GM21717 (cell line): ENCODE results near the gene SELENOO.
"Not testable (repeated sequence)": the region's sequence is repeated elsewhere in the genome, so short reads cannot be mapped to it uniquely, and the experiment has no call there.

Experiments
- ATAC-seq: cut with Tn5 transposase; IDR thresholded peaks from one replicate; pipeline ENCODE4 v1.9.1; 2021; ENCODE audit warnings: mild to moderate bottlenecking, moderate library complexity; ENCODE audit not compliant: unreplicated experiment

SELENOO gene

DNA sequence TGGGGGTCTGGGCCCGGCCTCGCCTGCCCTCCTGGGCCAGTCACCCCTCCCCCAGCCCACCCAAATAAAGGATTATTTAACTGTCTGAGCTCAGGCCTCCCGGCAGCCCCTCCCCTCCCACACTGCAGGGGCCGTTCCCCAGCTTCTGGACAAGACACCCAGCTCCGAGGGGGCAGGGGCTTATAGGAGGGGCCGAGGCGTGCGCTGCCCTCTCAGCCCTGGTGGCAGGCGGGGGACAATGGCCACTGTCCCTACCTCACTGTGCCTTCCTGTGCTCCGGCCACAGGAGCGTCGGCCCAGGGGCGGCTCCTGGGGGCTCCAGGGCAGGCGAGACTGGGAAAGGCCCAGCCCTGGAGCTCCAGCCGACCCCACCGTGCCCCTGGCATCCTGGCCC is 2.2 kb upstream of the SELENOO start:
- no peak for ATAC-seq

DNA sequence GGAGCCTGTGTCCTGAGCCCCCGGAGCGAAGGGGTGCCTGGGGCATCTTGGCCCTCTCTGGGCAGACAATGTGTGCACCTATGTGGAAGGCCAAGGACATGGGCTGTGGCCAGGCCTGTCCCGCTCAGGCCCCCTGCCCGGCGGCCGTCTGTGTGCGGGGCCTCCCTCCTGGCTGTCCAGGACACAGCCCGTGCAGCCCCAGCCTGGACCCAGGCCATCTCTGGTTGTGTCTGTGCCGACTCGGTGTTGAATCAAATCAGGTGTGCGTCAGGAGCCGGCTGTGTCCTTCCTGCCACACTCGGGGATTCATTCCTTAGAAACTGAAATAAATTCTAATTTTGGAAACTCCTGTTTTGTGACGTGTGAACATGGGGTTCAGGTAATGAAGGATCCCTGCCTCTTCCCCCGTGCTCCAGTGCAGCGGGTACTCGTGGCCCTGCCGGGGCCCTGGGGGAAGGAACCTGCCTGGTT is 1.5 kb upstream of the SELENOO start:
- no peak for ATAC-seq

DNA sequence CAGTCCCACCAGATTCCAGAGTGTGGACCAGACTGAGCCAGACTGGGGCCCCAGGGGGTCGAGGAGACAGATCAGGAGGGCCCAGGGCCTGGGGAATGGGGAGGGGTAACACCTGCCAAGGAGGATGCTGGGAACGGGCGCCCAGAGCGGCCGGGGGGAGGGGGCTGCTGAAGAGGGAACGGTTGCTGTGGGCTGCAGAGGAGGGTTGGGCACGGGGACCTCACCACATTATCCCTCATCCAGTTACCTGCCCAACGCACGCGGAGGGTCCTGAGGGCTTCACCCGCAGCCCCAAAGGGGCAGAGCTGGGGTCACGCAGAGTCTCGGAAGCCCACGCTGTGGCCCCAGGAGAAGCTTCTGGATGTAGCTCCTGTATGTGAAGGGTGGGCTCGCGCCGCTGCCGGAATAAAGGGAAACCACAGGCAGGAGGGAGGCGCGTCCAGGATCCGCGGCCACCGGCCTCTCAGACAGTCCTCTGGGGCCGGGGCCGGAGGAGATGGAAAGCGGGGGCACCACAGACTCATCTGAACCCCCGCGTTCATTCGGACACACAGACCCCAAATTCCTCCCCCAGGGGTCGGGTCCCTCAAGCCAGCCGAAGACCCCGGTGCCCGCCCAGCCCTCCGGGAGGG is 866 bp upstream of the SELENOO start:
- no peak for ATAC-seq

DNA sequence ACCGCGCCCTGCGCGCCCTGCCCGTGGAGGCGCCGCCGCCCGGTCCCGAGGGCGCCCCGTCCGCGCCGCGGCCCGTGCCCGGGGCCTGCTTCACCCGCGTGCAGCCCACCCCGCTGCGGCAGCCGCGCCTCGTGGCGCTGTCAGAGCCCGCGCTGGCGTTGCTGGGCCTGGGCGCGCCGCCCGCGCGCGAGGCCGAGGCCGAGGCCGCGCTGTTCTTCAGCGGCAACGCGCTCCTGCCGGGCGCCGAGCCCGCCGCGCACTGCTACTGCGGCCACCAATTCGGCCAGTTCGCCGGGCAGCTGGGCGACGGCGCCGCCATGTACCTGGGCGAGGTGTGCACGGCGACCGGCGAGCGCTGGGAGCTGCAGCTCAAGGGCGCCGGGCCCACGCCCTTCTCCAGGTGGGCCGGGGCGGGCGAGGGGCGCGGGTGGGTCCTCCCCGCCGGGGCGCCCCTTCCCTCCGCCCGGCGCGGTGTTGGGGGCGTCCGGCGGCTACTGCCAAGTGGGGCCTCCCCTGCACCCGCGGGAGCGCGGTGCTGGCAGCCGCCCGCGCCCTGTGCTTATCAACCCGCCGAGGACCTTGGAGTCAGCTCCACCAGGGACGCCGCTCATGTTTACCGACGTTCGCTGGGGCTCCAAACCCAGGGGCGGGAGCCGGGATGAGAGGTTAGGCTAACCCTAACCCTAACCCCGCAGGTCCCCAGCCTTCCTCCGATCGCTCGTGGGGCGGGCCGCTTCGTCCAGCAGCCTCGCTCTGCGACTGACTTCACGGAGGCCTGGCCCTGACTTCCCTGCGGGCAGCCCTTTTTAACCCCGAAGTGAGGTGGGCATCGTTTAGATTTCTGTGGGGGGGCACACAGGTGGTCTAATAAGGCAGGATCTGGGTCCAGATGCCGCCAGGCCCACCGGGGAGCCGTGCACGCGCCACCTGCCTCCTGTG is 649 bp downstream of the SELENOO start:
- peak; percentile 3 for ATAC-seq

DNA sequence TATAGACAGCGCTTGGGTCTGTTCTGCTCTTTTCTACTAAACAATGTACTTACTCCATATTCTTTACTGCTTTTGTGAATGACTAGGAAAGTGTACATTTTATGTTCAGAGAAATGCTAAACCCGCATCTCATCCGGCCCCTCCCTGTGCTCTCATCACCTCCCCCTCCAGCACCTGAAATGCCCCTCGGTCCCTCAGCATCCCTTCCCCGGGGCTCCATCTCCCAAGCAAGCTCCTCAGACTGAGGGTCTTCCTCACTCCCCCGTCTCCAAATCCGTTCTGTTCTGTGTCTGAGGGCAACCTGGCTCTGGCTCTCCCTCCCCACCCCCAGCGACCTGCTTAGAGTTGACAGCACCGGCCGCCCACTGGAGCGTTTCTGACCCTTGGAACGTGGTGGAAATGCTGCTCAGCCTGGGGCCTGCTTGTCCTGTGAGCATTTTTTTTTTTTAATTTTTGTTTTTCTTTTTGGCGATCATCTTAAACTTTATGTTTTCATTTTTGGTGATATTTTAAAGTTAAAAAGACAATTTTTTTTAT is 1.4 kb downstream of the SELENOO start:
- ATAC-seq: no peak

DNA sequence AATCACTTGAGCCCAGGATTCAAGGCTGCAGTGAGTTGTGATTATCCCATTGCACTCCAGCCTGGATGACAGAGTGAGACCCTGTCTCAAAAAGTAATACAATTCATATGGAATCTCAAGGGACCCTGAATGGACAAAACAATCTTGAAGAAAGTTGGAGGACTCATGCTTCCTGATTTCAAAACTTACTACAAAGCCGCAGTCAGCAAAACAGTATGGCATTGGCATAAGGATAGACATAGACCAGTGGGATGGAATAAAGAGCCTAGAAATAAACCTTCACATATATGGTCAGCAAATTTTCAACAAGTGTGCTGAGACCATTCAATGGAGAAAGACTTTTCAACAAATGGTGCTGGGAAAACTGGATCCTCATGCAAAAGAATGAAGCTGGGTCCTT is 2.5 kb downstream of the SELENOO start:
- no peak for ATAC-seq

DNA sequence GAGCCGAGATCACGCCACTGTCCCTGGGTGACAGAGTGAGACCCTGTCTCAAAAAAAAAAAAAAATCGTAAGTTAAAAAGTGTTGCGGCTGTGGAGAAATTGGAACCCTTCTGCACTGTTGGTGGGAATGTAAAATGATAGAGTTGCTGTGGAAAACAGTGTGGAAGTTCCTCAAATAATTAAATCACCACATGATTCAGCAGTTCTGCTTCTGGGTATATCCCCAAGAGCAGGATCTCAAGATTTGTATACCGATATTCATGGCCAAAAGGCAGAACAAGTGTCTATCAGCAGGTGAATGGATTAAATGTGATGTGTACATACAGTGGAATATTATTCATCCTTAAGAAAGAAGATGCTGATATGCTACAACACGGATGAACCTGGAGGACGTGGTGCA is 3.8 kb downstream of the SELENOO start:
- no peak for ATAC-seq

DNA sequence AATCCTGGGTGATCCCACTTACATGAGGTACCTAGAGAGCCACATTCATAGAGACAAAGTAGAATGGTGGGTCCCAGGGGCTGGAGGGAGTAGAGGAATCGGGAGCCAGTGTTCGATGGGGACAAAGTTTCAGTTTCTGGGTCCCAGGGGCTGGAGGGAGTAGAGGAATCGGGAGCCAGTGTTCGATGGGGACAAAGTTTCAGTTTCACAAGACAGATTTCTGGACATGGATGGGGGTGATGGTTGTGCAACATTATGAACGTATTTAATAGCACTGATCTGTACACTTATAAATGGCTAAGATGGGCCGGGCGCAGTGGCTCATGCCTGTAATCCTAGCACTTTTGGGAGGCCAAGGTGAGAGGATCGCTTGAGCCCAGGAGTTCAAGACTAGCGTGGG is 4.2 kb downstream of the SELENOO start:
- ATAC-seq: not testable (repeated sequence)

DNA sequence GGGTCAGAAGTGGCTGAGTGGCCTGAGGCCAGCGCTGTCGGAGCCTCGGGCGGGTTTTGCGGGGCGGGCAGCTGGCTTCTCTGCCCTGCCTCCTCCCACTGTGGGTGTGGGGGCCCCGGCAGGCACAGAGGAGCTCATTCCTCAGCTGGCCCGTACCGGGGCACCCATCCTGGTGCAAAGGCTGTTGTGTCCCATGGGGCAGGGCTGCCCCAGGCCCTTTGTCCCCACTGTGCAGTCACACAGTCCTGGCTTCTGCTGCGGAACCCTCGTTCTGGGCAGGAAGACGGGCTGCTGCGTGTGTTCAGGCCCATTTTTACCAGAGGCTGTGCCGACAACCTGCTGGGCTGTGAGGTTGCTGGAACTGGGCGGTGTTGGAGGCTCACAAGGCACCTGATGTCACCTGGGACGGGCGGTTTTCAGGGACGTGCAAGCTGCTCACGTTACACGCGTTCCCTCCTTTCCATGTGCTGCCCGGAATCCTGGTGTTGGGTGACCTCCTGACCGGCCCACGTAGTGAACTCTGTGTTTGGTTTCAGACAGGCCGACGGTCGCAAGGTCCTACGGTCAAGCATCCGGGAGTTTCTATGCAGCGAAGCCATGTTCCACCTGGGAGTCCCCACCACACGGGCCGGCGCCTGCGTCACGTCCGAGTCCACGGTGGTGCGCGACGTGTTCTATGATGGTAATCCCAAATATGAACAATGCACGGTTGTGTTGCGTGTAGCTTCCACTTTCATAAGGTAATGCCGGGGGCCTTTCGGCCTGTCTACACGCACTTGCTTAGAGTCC is 5.2 kb downstream of the SELENOO start:
- no peak for ATAC-seq

DNA sequence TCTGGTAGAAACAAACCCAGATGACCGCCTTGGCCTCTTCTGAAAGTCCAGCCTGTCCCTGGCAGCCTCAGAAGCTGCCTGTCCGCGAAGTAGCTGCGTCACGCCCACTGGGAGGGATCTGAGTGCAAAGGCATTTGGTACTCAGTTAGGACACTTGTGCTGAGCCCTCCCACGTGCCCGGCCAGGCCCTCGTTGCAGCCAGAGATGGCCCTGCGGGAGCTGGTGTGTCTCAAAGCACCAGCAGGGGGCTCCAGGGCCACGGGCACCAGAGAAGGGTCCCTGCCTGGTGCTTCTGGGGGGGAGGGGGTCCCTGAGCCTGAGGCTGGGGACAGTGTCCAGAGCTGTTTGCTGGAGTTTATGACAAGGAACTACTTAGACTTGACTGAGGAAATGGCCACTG is 5.8 kb downstream of the SELENOO start:
- ATAC-seq: no peak

DNA sequence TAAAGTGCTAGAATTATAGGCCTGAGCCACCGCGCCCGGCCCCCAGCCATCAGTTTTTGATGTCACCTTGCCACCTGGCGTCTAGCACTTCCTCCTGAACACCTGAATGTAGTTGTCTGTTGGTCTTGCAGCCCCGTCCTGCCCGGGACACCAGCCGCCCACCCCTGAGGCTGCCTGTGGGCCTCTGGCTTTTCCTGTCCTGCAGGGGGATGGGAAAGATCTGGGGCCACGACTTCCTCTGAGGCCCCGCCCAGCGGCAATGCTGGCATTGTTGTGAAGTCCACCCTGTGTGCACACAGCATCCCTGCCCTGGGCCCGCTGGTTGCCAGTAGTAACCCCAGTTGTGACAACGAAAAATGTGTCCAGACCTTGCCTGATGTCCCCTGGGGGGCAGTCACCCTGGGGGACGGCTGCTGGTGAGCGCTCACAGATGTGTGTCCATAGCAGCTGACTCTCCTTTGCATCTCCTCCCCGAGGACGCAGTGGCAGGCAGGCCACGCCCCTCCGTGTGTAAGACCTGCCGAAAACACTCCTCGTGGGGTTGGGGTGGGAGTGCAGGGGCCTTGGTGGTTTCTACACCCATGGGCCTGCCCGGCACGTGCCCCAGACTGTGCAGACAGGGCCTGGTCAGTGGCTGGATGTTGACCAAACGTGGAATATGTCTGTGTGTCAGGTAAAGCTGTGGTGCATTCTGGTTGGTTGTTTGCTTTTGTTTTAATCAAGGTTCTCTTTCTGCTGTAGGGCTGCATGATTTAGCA is 6.8 kb downstream of the SELENOO start:
- ATAC-seq: no peak

DNA sequence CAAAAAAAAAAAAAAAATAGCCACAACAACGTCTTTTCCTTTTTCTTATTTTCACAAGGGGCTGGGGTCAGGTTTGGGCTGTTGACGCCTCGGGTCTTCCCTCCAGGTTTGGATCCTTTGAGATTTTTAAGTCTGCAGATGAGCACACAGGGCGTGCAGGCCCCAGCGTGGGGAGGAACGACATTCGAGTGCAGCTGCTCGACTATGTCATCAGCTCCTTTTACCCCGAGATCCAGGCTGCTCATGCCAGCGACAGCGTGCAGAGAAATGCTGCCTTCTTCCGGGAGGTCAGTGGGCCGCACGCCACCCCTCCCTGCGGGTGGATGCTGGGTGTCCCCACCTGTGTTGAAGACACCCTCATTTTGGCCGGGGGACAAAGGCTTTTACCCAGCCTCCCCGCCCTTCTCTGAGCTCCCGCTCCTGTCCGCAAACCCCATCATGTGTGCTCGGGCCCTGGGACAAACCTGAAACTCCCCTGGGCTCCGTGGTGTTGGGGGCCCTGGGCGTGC is 7.7 kb downstream of the SELENOO start:
- no peak for ATAC-seq

DNA sequence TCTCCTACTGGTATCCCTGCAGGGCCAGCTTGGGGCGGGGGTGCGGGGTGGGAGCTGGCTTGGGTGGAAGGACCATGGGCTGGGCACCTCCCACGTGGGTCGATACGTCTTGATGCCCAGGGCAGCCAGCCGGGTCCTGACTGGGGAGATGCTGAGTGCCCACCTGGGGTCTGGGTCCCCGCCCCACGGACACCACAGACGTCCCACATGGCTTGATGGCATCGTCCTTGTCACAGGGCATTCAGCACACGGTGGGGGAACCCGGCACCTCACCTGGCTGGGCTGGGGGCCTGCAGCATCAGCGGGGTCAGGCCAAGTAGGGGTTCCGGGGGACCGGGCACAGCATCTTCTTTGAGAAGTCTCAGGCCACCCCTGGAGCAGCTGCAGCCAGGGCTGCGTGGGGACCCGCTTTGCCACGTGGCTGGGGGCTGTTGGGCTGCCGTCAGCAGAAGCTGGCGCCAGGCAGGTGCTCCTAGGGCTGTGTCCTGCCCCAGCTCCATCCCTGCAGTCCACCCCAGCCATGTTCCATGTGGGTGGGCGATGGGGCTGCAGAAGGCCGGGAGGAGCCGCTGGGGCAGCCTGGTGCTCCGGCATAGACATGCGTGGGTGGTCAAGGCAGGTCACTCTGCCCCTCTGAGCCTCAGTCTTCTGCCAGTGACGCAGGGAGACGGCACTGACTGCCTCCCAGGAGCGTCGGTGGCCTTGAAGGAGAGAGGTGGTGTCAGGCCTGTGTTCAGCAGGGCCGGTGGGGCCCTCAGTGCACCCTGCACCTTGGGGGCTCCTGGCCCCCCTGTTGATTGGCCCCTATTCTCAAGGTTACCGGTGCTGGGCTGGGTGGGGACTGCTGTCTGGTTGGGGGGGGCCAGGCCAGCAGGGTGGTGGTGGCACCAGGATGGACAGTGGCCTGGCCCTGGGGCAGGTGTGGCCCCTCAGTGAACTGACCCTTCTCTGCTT is 8.4 kb downstream of the SELENOO start:
- ATAC-seq: no peak

DNA sequence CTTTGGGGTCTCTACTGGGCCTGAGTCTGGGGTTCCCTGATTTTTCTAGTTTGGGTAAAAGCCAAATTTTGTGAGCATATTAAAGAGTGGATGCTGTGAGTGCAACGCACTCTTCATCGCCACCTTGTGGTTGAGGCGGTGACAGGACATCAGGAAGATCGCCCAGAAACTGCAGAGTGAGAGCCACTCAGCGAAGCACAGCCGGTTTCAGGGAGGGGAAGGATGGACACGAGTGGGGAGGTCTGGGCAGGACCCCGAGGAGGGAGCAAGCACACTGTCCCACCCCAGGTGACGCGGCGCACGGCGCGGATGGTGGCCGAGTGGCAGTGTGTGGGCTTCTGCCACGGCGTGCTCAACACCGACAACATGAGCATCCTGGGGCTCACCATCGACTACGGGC is 9.1 kb downstream of the SELENOO start:
- ATAC-seq: no peak

DNA sequence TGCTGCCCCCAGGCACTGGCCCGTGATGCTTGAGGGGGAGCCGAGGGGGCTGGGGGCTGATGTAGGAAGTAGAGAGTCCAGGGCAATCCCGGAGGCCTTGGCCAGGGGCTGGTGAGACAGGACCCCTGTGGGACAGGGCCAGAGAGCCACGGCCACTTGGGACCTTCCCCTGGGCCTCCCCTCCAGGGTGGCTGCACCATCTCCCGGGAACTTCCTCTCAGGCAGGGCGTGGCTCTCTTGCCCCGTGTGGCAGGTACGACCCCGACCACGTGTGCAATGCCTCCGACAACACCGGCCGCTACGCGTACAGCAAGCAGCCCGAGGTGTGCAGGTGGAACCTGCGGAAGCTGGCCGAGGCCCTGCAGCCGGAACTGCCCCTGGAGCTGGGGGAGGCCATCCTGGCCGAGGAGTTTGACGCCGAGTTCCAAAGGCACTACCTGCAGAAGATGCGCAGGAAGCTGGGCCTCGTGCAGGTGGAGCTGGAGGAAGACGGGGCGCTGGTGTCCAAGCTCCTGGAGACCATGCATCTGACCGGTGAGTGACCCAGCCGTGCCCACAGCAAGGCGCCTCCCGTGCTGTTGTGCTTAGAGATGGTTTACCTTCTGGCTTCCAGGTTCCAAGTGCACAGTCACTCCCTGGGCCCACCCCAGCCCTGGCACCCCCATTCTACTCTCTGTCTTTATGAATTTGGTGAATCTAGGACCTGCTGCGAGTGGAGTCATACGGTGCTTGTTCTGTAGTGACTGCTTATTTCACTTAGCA is 9.7 kb downstream of the SELENOO start:
- ATAC-seq: no peak

DNA sequence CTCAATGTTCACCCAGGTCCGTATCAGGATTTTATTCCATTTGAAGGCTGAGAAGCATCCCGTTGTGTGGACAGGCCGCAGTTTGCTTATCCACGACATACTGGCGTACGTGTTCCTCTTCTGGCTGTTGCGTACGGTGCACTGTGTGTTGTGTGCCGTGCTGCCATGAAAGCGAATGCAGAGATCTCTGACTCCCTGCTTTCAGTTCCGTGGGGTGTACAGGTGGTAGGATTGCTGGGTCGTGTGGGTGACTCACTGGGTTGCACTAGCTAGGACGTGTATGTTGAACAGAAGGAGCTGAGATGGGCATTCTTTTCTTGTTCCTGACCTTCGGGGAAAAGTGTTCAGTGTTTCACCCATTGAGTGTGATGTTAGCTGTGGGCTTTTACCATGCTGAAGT is 10.3 kb downstream of the SELENOO start:
- no peak for ATAC-seq

DNA sequence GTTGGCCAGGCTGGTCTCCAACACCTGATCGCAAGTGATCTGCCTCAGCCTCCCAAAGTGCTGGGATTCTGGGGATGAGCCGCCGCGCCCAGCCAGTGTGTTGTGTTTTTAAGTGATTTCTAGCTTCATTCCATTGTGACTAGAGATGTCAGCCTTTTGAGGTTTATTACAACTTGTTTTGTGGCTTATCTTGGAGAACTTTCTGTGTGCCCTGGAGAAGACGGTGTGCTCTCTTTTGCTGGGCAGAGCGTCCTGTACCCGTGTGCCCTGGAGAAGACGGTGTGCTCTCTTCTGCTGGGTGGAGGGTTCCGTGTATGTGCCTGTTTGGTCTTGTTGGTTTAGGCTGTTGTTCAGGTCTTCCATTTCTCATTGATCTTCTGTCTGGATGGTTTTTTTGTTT is 12.5 kb downstream of the SELENOO start:
- no peak for ATAC-seq

DNA sequence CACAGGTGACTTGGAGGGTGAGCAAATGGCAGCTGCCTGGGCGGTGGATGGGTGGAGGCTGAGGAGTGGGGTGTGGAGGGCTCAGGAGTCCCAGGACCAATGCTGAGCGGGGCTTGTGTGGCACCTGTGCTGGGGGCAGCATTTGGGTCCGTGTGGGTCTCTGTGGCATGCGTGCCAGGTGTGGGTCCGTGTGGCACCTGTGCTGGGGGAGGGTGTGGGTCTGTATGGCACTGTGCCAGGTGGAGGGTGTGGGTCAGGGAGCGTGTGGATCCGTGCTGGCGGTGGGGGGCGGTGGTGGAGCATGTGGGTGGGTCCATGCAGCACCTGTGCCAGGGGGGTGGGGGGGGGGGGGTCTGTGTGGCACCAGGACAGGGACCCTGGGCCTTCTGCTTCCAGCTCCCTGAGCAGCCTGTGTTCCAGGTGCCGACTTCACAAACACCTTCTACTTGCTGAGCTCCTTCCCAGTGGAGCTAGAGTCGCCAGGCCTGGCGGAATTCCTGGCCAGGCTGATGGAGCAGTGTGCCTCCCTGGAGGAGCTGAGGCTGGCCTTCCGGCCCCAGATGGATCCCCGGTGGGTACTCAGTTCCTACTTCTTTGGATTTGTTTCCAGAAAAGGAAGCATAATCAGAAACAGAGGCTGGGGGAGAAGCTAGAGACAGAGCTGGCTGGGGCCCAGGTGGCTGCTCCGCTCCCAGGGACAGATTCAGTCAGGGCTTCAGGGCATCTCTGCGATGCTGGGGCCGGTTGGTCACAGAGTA is 14.7 kb downstream of the SELENOO start:
- no peak for ATAC-seq
